Endothelial cell of umbilical vein (primary cell): ENCODE results near the gene SPRY4. TPM values are rescaled to one million over a fixed set of nuclear protein-coding genes. Genes with fewer than 3 reads are reported as not detected.

Experiments used
- BruUV-seq: library from RNA; stranded (reverse); fragments of 400-500 nt; replicated peaks from 2 replicates; lab custom pipeline; 2021; lab: Mats Ljungman, UMichigan
- CTCF ChIA-PET: fragments of 300-600, 350-600 bp; sonication (Branson Sonifier 250); formaldehyde crosslinking; loops from one replicate; lab custom pipeline; 2021; ENCODE audit warnings: antibody characterized with exemption, inconsistent platforms; lab: Charles Lee
- POLR2A ChIA-PET: fragments of 300-600, 350-600 bp; sonication (Branson Sonifier 250); formaldehyde crosslinking; loops from one replicate; lab custom pipeline; 2021; ENCODE audit warnings: antibody characterized with exemption, inconsistent platforms; lab: Charles Lee
- DNase-seq: peaks from one replicate; pipeline ENCODE4 v3.0.0-alpha.2; 2011; ENCODE audit warnings: low read depth, low spot score
- FAIRE-seq: peaks from 2 replicates; lab custom pipeline; 2011; peaks lifted over from hg19 to GRCh38; lab: Jason Lieb, UNC
- H2AFZ ChIP-seq: 2 replicates; pipeline ENCODE4 v1.6.0; 2012; ENCODE audit warnings: low read depth, low read length, control low read depth, inconsistent platforms
- H3K27ac ChIP-seq: 2 replicates; pipeline ENCODE4 v1.5.1; 2011; ENCODE audit warnings: low read depth, mild to moderate bottlenecking, control low read depth, low read length, moderate library complexity; ENCODE audit not compliant: insufficient read depth
- H3K27me3 ChIP-seq, 2 experiments: 2 replicates each; pipeline versions ENCODE4 v1.6.0 to v1.6.1; 2011; ENCODE audit warnings: low read length in 2 of 2, mixed read lengths in 1 of 2; ENCODE audit not compliant: control insufficient read depth in 2 of 2, insufficient read depth in 2 of 2
- H3K36me3 ChIP-seq, 2 experiments: 2 replicates in 1 of 2; 3 replicates in 1 of 2; pipeline ENCODE4 v1.5.1; 2011; ENCODE audit warnings: low read length in 2 of 2, mild to moderate bottlenecking in 1 of 2, moderate library complexity in 1 of 2; ENCODE audit not compliant: control insufficient read depth in 2 of 2, insufficient read depth in 2 of 2; ENCODE audit errors: extremely low read depth in 1 of 2
- H3K4me1 ChIP-seq: 3 replicates; pipeline ENCODE4 v1.5.1; 2011; ENCODE audit warnings: mild to moderate bottlenecking, low read length; ENCODE audit not compliant: control insufficient read depth, insufficient read depth; ENCODE audit errors: extremely low read depth
- H3K4me2 ChIP-seq: 2 replicates; pipeline ENCODE4 v1.6.1; 2011; ENCODE audit warnings: low read length, control low read depth, mixed read lengths; ENCODE audit not compliant: insufficient read depth
- H3K4me3 ChIP-seq, 3 experiments: fragments of 200-600 bp in 1 of 3; sonication (generic), shearing (Covaris generic) in 1 of 3; replicated peaks in 1 of 3; 2 replicates each; pipeline ENCODE4 v1.5.1; 2011 to 2016; ENCODE audit warnings: control low read depth in 3 of 3, low read length in 3 of 3, mild to moderate bottlenecking in 2 of 3, inconsistent platforms in 1 of 3, low read depth in 1 of 3, moderate library complexity in 1 of 3; ENCODE audit not compliant: insufficient read depth in 1 of 3
- H3K79me2 ChIP-seq: 2 replicates; pipeline ENCODE4 v1.6.0; 2012; ENCODE audit warnings: low read length, inconsistent platforms; ENCODE audit not compliant: control insufficient read depth, insufficient read depth
- H3K9ac ChIP-seq: replicated peaks from 2 replicates; pipeline ENCODE3; 2011; ENCODE audit warnings: low read length, control low read depth; ENCODE audit not compliant: insufficient read depth; ENCODE audit errors: extremely low read depth
- H3K9me1 ChIP-seq: replicated peaks from 3 replicates; pipeline ENCODE4 v1.6.0; 2011; ENCODE audit warnings: mild to moderate bottlenecking, low read length; ENCODE audit not compliant: control insufficient read depth, insufficient read depth; ENCODE audit errors: extremely low read depth
- H3K9me3 ChIP-seq: replicated peaks from 2 replicates; pipeline ENCODE4 v1.5.1; 2012; ENCODE audit warnings: low read length, inconsistent platforms; ENCODE audit not compliant: control insufficient read depth, insufficient read depth
- H4K20me1 ChIP-seq: replicated peaks from 2 replicates; pipeline ENCODE3; 2011; ENCODE audit warnings: mild to moderate bottlenecking, low read length; ENCODE audit not compliant: control insufficient read depth, insufficient read depth; ENCODE audit errors: extremely low read depth
- EZH2 ChIP-seq: IDR thresholded peaks from 2 replicates; pipeline ENCODE4 v1.6.1; 2012; ENCODE audit warnings: borderline replicate concordance, low read depth, mild to moderate bottlenecking, moderate library complexity, low read length, inconsistent platforms; ENCODE audit not compliant: severe bottlenecking
- FOS ChIP-seq: IDR thresholded peaks from 2 replicates; pipeline ENCODE4 v1.6.1; 2011; ENCODE audit warnings: mild to moderate bottlenecking, low read length, moderate library complexity, borderline replicate concordance; ENCODE audit not compliant: insufficient read depth
- GATA2 ChIP-seq: IDR thresholded peaks from 2 replicates; pipeline ENCODE4 v1.7.0; 2011; ENCODE audit warnings: low read depth, mild to moderate bottlenecking, moderate library complexity, mixed read lengths, low read length; ENCODE audit not compliant: insufficient read length, insufficient read depth
- JUN ChIP-seq: IDR thresholded peaks from 2 replicates; pipeline ENCODE4 v1.6.1; 2011; ENCODE audit warnings: borderline replicate concordance, low read depth; ENCODE audit not compliant: insufficient read length, insufficient read depth
- MAX ChIP-seq: IDR thresholded peaks from 2 replicates; pipeline ENCODE4 v1.6.1; 2011; ENCODE audit not compliant: insufficient read depth, insufficient read length
- MYC ChIP-seq: IDR thresholded peaks from one replicate; pipeline ENCODE4 v1.6.1; 2011; ENCODE audit warnings: mild to moderate bottlenecking, low read depth, low read length
- POLR2A ChIP-seq: IDR thresholded peaks from 2 replicates; pipeline ENCODE4 v1.6.1; 2012; ENCODE audit warnings: low read depth, mild to moderate bottlenecking, control low read depth, low read length
- POLR2AphosphoS5 ChIP-seq: IDR thresholded peaks from 2 replicates; pipeline ENCODE4 v1.6.1; 2012; ENCODE audit warnings: low read depth, mild to moderate bottlenecking, control low read depth, low read length, moderate library complexity; ENCODE audit not compliant: insufficient read depth
- dilution Hi-C: fragments of 300-500 bp; cut with MboI; formaldehyde crosslinking; loops from one replicate; pipeline ENCODE4 v1.15.0; 2019; ENCODE audit warnings: low sequenced_read_pairs; ENCODE audit not compliant: extremely low pct_ligation_motif_present
- intact Hi-C: fragments of 100-400 bp; cut with micrococcal nuclease; formaldehyde crosslinking; loops from one replicate; pipeline ENCODE4 v1.10.0; 2022
- polyA plus RNA-seq, 4 experiments: library from polyadenylated mRNA; depleted of rRNA in 3 of 4; stranded (reverse) in 3 of 4; unstranded in 1 of 4; fragments of >200 nt; gene quantifications; 2 replicates each; pipeline versions ENCODE4 v1.2.1 to v1.2.3, GENCODE V29; 2011 to 2012; ENCODE audit warnings: missing spikeins in 1 of 4
- total RNA-seq: library from RNA; stranded (reverse); gene quantifications from 2 replicates; pipeline ENCODE4 v1.2.3, GENCODE V29; 2021
- TF ChIP-seq, protein P1 (sequence below), 2 donors: IDR thresholded peaks; 1 replicate in 1 of 2; 2 replicates in 1 of 2; pipeline ENCODE4 v1.5.1; 2011; ENCODE audit warnings: low read length in 2 of 2, mild to moderate bottlenecking in 2 of 2, moderate library complexity in 2 of 2, control low read depth in 1 of 2, inconsistent platforms in 1 of 2, low read depth in 1 of 2; ENCODE audit not compliant: insufficient read depth in 1 of 2; ENCODE audit errors: extremely low read depth in 1 of 2

SPRY4 gene
- total and polyA plus RNA-seq, 2 donors (not counting 3 experiments of a cell fraction or from before 2014, with no cell fraction given) = 9.3 to 33.9 TPM

- Histone ChIP-seq H3K36me3 (no peaks in the 10 kb centered on the region), H3K27me3 (no peaks in the 10 kb centered on the region), H3K9ac (no peak overlapping the region), H3K27ac (no peak overlapping the region), H3K4me1 (peaks cover 21% of the 10 kb centered on the region), H2AFZ (no peak overlapping the region), H3K9me1 (no peaks in the 10 kb centered on the region), H3K9me3 (no peaks in the 10 kb centered on the region), H3K4me2 (no peak overlapping the region), H3K4me3 (no peak overlapping the region), H3K79me2 (peaks cover 2% of the 10 kb centered on the region), H4K20me1 (no peaks in the 10 kb centered on the region)
- POLR2A ChIA-PET = no interaction called here
- TF ChIP-seq EZH2 = no peak
- no peak for TF ChIP-seq POLR2AphosphoS5
- no peak for TF ChIP-seq MAX
- no peak for TF ChIP-seq POLR2A
- TF ChIP-seq, protein P1, sequence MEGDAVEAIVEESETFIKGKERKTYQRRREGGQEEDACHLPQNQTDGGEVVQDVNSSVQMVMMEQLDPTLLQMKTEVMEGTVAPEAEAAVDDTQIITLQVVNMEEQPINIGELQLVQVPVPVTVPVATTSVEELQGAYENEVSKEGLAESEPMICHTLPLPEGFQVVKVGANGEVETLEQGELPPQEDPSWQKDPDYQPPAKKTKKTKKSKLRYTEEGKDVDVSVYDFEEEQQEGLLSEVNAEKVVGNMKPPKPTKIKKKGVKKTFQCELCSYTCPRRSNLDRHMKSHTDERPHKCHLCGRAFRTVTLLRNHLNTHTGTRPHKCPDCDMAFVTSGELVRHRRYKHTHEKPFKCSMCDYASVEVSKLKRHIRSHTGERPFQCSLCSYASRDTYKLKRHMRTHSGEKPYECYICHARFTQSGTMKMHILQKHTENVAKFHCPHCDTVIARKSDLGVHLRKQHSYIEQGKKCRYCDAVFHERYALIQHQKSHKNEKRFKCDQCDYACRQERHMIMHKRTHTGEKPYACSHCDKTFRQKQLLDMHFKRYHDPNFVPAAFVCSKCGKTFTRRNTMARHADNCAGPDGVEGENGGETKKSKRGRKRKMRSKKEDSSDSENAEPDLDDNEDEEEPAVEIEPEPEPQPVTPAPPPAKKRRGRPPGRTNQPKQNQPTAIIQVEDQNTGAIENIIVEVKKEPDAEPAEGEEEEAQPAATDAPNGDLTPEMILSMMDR (IDR thresholded peaks at IDR 0.05; ENCODE audit: extremely low read depth in 1 of 2, insufficient read depth in 1 of 2, low read depth in 1 of 2, low read length in 2 of 2) = no peak
- TF ChIP-seq FOS = no peak
- no peak for TF ChIP-seq JUN
- no peak for TF ChIP-seq MYC
- TF ChIP-seq GATA2 = no peak
- no peak for DNase-seq
- dilution Hi-C loops (no loop called here), intact Hi-C loops (no loop called here)
- CTCF ChIA-PET = interaction anchor here (1.6 kb wide), 1 partner anchor 20 kb away, joined by 4 read pairs; no protein-coding TSS in a partner anchor
- no TSS peak for BruUV-seq
- FAIRE-seq = peak; percentile 38
Measured at GRCh38 chr5:142300677-142301076, 24.1 kb downstream of the SPRY4 start.
